ENCODE data around the gene CABLES2.

The CABLES2 gene

GRCh38 chr20:62357681-62358080 is 49.4 kb downstream of the CABLES2 start:
- no peak for DNase-seq

- DNase-seq = peak; percentile 81
Observed at GRCh38 chr20:62357187-62357667, 49.9 kb downstream of the CABLES2 start.

- DNase-seq = no peak
Observed at GRCh38 chr20:62356589-62357186, 50.4 kb downstream of the CABLES2 start.

- DNase-seq = no peak
Observed at GRCh38 chr20:62355878-62356588, 51.1 kb downstream of the CABLES2 start.

DNA sequence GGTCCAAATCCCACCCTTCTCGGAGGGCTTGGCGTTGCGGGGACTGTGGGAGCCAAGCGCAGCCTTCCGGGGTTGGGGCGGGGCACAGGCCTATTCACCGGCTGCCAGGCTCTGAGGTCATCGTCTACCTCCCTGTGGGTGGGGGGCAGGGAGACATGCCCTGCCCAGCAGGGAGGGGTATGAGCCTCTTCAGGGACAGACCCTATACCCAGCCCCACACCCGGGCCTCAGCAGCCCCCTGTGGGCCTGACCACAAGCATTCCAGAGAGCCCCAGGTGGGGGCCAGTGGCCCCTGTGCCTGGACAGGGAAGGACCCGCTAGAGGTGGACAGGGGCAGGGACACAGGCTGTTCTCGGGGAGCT is 51.6 kb downstream of the CABLES2 start:
- DNase-seq = peak; percentile 59

- DNase-seq = no peak
Observed at GRCh38 chr20:62354811-62355341, 52.2 kb downstream of the CABLES2 start.

DNA sequence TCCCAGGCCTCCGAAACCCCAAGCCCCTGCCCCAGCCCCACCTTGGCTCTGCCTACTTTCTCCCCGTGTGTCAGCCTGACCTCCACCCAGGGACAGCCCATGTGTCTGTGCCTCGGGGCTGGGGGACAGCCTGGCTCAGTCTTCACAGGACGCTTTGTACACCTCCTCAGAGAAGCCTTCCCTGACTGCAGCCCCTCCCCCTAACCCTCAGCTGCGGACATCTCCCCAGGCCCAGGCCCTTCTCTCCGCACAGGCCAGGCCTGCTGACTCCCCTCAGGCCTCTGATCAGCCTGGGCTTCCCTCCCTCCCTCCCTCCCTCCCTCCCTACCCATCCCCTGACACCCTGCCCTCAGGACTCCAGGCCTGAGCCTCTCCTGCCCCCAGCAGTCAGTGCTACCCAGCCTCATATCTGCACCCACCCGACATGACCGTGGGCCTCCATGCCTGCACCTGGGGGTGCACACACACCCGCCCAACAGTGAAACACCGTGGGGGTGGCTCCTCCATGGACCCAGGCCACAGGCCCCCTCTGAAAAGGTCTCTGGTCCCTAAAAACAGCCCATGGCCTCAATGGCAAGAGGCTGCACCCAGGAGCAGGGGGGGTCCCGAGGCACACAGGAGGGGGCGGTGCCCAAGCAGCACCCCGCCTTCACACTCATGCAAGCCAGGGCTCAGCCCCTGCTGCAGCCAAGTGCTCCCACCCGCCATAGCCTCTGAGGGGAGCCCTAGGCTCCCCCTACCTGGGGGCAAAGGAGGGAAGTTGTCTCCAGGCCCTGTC is 52.9 kb downstream of the CABLES2 start:
- DNase-seq = no peak

DNA sequence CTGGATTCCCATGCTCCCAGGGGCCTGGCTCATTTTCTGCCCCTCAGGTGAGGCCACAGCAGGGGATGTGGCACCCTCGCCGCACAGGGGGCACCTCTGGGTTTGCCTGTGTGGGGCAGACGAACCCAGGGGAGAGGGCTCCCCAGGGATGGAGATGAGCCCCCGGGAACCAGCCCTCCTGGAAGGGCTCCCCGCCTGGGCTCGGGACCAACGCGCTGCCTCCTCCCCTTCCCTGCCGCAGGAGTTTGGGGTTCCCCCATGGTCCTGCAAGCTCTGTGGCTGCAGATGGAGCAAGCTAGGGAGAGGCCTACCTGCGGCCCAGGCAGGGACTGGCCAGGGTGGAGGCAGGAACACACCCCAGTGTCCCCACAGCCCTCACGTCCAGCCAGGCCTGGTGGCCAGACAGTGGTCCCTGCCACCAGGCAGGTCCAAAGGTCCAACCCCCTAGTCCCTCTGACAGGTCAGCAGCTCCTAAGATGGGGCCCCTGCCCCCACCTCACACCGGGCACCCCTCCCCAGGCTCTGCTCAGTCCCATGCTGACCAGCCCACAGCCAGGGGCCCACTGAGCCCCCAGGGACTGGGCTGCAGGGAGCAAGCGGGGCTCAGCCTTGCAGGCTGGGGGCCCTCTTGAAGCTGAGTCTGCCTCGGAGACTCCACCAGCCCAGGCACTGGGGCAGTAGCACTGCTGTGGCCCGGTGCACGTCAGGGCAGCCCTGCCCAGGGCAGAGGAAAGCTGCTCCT is 53.6 kb downstream of the CABLES2 start:
- no peak for DNase-seq

DNA sequence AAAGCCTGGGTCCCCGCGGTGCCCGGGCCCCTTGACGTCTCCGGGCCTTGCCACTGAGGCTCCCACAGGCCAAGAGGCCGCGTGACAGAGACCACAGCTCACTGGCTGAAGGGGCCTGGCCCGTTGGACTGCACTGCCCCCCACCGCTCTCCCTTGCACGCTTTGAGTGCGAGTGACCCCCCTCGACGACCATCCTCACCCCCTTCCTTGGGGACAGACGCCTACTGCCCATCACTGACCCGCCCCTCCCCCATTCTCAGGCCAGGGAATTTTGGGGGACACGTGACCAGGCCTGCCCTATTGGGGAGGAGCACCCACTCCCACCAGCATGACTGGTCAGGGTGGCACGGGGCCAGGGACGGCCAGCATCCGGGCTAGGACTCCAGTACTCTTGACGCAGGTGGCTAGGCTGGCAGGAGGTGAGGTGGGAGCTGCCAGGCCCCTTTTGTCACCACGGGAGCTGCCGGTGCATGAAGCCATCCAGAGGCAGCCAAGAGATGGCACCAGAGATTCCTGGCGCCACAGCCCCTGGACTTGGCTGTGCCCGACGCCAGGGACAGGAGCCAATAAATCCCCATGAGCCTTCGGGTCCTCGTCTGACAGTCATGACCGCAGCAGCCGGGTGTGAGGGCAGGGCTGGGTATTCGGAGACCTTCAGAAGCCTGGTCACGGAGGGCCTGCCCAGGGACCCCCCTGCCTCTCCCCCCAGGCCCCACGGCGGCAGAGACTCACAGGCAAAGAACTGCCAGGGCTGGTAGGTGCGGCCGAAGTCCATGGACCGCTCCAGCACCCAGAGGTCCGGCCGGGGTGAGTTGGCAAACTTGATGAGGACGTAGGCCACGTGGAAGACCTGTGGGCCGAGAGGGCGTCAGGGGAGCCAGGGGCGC is 54.4 kb downstream of the CABLES2 start:
- peak; percentile 75 for DNase-seq

- no peak for DNase-seq
Observed at GRCh38 chr20:62351469-62352401, 55.4 kb downstream of the CABLES2 start.

- DNase-seq = no peak
Observed at GRCh38 chr20:62350629-62351422, 56.3 kb downstream of the CABLES2 start.

DNA sequence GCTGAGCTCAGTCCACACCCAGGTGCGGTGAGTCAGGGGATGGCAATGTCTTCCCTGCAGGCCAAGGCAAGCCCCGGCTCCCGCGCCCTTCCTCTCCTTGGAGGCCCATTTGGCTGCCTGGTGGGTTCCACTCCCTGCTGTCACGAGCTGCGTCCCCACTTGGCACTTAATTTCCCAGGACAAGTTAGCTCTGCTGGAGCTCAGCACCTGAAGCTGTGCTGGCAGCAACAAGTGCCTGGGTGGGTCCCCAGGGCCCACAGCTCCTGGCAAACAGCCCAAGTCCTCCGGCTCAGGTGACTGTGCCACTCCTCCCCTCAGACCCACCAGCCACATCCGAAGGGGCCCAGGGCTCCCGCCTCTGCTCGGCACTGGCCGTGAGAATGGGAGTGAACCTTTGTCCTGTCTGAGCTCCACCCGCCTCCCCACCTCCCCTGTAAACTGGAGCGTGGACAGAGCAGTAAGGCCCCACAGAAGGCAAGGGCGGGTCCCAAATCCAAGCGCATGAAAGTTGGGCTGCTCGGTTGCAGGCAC is 56.9 kb downstream of the CABLES2 start:
- peak; percentile 89 for DNase-seq

GRCh38 chr20:62349556-62350097 is 57.5 kb downstream of the CABLES2 start:
- DNase-seq = no peak

DNA sequence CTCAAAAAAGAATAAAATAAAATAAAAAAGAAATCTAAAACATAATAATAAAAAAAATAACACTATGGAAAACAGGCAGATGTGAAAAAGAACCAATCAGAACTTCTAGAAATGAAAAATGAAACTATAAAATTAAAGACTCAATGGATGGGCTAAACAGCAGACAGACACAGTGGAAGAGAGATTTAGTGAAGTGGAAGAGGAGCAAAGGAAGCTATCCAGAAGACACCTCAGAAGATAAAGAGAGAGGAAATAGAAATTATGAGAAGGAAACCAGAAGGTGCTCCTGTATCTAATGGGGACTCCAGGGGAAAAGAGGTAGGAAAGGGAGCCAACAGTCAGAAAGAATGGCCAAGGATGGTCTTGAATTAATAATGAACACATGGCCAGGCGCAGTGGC is 58.5 kb downstream of the CABLES2 start:
- no peak for DNase-seq

DNA sequence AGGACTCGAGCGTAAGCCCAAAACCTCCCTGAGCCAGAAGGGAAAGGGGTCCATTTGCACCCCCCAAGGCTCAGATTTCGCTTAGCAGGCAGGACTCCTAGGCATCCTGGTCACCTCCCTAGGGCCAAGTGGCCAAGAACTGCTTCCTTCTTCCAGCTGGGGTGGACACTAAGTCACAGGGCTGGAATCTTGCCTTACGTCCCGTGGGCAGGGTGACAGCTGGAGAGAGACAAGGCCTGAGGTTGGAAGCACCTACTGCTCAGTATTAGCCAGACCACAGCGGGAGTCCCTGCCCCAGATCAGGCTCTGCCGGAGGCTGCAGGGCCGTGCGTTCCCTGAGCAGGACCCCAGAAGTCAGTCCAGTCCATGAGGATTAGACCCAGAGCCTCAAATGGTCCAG is 59.6 kb downstream of the CABLES2 start:
- DNase-seq = no peak

DNA sequence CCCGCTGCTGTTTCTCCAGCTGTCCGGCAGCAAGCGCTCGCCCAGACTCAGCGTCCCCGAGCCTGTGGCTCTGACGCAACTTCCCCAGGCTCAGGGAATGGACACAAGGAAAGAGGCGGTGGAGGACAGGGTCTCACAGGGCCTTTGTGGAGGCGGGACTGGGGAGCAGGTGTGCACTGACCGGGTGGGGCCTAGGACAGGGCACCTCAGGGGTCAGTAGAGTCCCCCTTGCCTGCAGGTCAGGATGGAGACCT is 60.0 kb downstream of the CABLES2 start:
- DNase-seq = no peak

DNA sequence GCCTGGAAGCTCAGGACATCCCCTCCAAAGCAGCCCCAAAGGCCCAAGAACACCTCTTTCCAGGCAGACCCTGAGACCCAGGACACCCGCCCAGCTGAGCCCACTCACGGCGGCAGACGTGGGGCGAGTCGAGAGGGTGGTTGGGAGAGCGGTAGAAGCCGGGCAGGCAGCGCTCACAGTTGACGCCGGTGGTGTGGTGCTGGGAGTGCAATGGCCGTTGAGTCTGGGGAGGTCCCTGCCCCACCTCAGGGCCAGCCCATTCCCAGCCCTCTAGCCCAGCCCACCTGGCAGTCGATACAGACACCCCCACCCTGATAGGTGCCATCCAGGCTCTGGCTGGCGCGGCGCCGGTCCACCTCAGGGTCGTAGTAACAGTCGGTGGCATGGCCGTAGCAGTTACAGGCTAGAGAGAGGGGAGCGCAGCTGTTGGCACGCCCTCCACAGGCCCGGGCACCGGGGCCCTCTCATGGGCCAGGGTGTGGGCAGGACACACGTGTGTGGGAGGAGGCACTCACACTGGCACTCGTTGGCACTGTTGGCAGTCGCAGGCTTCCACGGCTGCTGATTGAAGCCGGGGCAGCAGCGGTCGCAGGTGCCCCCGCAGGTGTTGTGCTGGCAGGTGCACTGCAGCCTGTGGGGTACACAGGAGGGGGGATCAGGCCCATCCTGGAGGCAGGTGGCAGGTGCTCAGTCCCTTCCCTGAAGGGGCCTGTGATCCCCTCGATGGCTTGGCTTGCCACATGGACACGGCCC is 60.5 kb downstream of the CABLES2 start:
- DNase-seq = no peak

DNA sequence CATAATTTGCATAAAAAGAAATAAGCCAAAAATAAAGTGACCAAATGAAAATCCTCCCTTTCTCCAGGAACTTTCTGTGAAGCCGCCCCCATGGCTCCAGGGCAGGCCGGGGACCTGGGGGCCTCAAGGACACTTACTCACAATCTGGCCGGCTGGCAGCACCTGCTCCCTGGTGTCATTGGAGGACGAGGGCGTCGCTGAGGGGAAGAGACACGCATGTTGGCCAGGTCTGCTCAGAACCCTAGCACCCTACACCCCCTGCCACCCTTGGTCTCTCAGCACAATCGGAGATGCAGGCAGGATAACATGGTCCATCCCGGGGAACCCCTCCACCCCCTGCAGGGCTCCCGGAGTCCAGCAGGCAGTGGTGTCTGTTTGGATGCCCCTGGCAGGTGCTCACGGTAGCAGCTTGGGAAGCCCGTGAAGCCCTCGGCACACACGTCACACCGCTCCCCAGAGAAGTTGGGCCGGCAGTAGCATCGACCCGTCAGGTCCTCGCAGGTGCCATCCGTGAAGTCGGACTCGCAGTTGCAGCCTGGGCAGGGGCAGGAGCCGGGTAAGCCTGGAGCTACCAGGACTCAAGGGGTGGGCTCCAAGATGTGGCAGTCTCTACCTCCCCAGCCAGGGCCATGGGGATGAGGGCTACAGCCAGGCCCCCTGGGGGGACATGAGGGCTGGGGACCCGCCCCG is 61.3 kb downstream of the CABLES2 start:
- no peak for DNase-seq

Measured in NCI-H226 (cell line).